Measurements from ENCODE around the gene RHOH.

RHOH gene

GRCh38 chr4:40256817-40257216, 60.0 kb downstream of the RHOH start:
- DNase-seq (ENCODE audit: low read depth), result no peak
- H3K4me3 ChIP-seq (ENCODE audit: low read depth, low read length), result no peak overlapping the region
- no peak for TF ChIP-seq CTCF (IDR thresholded peaks at IDR 0.05; ENCODE audit: low read depth, low read length, missing control alignments)

DNA sequence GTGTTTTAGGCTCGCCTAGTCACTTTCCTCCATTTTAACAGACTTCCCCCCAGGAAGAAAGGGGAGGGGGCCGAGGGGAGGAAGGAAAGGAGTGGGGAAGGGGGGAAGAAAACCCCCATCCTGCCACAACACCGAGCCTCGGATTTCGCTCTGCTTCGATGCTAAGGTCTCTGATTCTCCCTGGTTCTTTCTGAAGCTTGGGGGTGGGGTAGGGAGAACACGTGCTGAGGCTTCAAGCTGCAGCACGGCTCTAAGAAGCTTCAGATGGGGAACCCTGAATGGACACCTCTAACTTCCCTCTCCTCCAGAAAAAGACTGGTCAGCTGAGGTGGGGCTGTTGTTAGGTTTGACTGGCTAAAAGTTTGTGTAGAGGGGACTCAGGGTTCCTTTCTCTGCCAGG, 61.8 kb downstream of the RHOH start:
- H3K4me3 ChIP-seq (ENCODE audit: low read depth, low read length), result no peak overlapping the region
- no peak for DNase-seq (ENCODE audit: low read depth)
- TF ChIP-seq CTCF (IDR thresholded peaks at IDR 0.05; ENCODE audit: low read depth, low read length, missing control alignments), result no peak

- no peak for TF ChIP-seq CTCF (IDR thresholded peaks at IDR 0.05; ENCODE audit: low read depth, low read length, missing control alignments)
- no peak overlapping the region for H3K4me3 ChIP-seq (ENCODE audit: low read depth, low read length)
- DNase-seq (ENCODE audit: low read depth), result no peak
Observed at GRCh38 chr4:40261231-40262076, 64.6 kb downstream of the RHOH start.

DNA sequence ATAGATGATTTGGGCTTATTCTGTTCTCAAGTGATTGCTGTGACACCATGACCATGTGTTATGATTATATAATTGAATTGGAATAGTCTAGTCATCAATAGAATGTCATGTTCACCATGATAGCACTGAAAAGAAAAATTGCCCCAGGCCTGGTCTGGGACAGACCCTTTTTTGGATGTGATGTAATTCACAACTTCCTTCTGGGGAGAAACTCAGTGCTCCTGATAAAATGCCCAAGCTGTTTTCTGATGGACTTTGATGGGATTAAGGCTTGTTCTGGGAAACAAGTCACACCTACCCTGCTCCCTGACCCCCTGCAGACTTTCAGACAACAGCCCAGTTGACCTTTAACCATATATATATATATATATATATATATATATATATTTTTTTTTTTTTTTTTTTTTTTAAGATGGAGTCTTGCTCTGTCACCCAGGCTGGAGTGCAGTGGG, 65.3 kb downstream of the RHOH start:
- DNase-seq (ENCODE audit: low read depth), result no peak
- no peak for TF ChIP-seq CTCF (IDR thresholded peaks at IDR 0.05; ENCODE audit: low read depth, low read length, missing control alignments)
- no peak overlapping the region for H3K4me3 ChIP-seq (ENCODE audit: low read depth, low read length)

DNA sequence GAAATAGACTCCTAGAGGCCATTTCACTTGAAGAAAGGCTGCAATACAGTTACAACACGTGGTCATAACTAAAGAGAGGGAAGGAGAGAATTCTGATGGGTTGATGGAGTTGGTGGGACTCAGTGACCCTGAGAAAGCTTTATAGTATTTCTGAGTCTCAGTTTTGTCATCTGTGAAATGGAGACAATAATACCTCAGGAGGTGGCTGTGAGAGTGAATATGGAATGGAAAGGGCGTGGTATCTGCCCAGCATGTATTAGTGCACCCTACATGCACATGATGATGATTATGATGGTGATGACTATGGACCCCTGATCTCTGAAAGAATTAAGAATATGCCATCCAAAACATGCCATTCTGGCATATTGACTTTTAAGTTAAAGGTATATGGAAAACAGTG, 66.0 kb downstream of the RHOH start:
- H3K4me3 ChIP-seq (ENCODE audit: low read depth, low read length), result no peak overlapping the region
- no peak for TF ChIP-seq CTCF (IDR thresholded peaks at IDR 0.05; ENCODE audit: low read depth, low read length, missing control alignments)
- no peak for DNase-seq (ENCODE audit: low read depth)

GRCh38 chr4:40264497-40264896, 67.7 kb downstream of the RHOH start:
- DNase-seq (ENCODE audit: low read depth), result no peak
- H3K4me3 ChIP-seq (ENCODE audit: low read depth, low read length), result no peak overlapping the region
- no peak for TF ChIP-seq CTCF (IDR thresholded peaks at IDR 0.05; ENCODE audit: low read depth, low read length, missing control alignments)
